Testis (tissue), 2 donors: Measurements from ENCODE around the gene ARL15.

Experiments
- POLR2A ChIP-seq: fragments of 450-650 bp; IDR thresholded peaks from one replicate; pipeline ENCODE4 v1.6.1; 2017; ENCODE audit warnings: antibody characterized with exemption, mild to moderate bottlenecking, moderate library complexity
- TF ChIP-seq, protein P1 (sequence below), 3 experiments: fragments of 450-650 bp in 2 of 3; fragments of 200-600 bp in 1 of 3; sonication (generic) in 1 of 3; IDR thresholded peaks; one replicate each; pipeline ENCODE4 v1.5.1; 2016 to 2019; ENCODE audit warnings: antibody characterized with exemption in 3 of 3, mild to moderate bottlenecking in 2 of 3, moderate library complexity in 1 of 3

DNA sequence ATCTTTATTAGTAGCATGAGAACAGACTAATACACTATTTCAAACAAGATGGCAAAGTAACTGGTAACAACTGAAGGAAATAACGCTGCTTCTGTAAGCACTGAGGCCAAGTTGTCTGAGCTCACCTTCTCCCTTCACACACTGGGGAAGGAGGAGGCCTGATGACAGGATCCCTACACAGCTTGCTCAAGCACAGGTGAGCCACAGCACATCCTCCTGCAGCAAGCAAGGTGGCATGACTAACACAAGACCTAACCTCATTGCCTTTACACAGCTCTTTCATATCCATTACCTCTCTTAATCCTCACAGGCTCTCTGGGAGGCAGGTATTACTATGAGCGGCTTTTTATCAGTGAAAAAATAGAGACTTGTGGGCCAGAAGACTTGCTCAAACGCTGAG is 83.3 kb downstream of the ARL15 start:
- TF ChIP-seq POLR2A: no peak
- TF ChIP-seq, protein P1, sequence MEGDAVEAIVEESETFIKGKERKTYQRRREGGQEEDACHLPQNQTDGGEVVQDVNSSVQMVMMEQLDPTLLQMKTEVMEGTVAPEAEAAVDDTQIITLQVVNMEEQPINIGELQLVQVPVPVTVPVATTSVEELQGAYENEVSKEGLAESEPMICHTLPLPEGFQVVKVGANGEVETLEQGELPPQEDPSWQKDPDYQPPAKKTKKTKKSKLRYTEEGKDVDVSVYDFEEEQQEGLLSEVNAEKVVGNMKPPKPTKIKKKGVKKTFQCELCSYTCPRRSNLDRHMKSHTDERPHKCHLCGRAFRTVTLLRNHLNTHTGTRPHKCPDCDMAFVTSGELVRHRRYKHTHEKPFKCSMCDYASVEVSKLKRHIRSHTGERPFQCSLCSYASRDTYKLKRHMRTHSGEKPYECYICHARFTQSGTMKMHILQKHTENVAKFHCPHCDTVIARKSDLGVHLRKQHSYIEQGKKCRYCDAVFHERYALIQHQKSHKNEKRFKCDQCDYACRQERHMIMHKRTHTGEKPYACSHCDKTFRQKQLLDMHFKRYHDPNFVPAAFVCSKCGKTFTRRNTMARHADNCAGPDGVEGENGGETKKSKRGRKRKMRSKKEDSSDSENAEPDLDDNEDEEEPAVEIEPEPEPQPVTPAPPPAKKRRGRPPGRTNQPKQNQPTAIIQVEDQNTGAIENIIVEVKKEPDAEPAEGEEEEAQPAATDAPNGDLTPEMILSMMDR (IDR thresholded peaks at IDR 0.05): no peak
